Mammary epithelial cell (primary cell): Measurements from ENCODE around the gene CDK4.

Source experiments
- EZH2 ChIP-seq: IDR thresholded peaks from 2 replicates; pipeline ENCODE4 v1.6.1; 2012; ENCODE audit warnings: low read length, inconsistent platforms, borderline replicate concordance
- TF ChIP-seq, protein P1 (sequence below), 2 donors: IDR thresholded peaks in 1 of 2; conservative IDR thresholded peaks in 1 of 2; 2 replicates each; pipeline ENCODE4 v1.5.1; 2011 to 2012; ENCODE audit warnings: inconsistent platforms in 2 of 2, low read length in 2 of 2, mild to moderate bottlenecking in 2 of 2, control low read depth in 1 of 2, low read depth in 1 of 2; ENCODE audit not compliant: insufficient read depth in 1 of 2; ENCODE audit errors: extremely low read depth in 1 of 2

DNA sequence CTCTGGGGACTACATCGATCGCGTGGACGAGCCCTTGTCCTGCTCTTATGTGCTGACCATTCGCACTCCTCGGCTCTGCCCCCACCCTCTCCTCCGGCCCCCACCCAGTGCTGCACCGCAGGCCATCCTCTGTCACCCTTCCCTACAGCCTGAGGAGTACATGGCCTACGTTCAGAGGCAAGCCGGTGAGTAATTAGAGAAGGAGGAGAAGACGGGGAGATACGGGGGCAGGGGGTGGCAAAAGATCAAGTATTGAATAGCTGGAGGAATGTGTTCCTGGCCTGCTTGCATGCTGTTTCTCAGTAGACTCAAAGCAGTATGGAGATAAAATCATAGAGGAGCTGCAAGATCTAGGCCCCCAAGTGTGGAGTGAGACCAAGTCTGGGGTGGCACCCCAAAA, 36.3 kb downstream of the CDK4 start:
- TF ChIP-seq, protein P1, sequence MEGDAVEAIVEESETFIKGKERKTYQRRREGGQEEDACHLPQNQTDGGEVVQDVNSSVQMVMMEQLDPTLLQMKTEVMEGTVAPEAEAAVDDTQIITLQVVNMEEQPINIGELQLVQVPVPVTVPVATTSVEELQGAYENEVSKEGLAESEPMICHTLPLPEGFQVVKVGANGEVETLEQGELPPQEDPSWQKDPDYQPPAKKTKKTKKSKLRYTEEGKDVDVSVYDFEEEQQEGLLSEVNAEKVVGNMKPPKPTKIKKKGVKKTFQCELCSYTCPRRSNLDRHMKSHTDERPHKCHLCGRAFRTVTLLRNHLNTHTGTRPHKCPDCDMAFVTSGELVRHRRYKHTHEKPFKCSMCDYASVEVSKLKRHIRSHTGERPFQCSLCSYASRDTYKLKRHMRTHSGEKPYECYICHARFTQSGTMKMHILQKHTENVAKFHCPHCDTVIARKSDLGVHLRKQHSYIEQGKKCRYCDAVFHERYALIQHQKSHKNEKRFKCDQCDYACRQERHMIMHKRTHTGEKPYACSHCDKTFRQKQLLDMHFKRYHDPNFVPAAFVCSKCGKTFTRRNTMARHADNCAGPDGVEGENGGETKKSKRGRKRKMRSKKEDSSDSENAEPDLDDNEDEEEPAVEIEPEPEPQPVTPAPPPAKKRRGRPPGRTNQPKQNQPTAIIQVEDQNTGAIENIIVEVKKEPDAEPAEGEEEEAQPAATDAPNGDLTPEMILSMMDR (conservative IDR thresholded peaks at IDR 0.05 in 1 of 2, IDR thresholded peaks at IDR 0.05 in 1 of 2; ENCODE audit: extremely low read depth in 1 of 2, insufficient read depth in 1 of 2, low read depth in 1 of 2, low read length in 2 of 2), result no peak
- TF ChIP-seq EZH2, result no peak
